22Rv1 (cell line): ENCODE measurements around the gene KIF26A.

Experiments
- CTCF ChIP-seq: fragments of 450-650 bp; IDR thresholded peaks from 2 replicates; pipeline ENCODE4 v1.5.1; 2017; ENCODE audit warnings: mild to moderate bottlenecking
- ZFX ChIP-seq: fragments of 450-650 bp; IDR thresholded peaks from 2 replicates; pipeline ENCODE4 v1.6.1; 2017; ENCODE audit warnings: antibody characterized with exemption, borderline replicate concordance

- TF ChIP-seq CTCF, result no peak
- no peak for TF ChIP-seq ZFX
These were observed 14.5 kb upstream of the KIF26A start for GRCh38 chr14:104123879-104124278.
